Stimulated activated CD4-positive, alpha-beta T cell treated with anti-CD3 and anti-CD28 coated beads, Interleukin-2, amount 100 ng/mL, for 24 hours (primary cell): ENCODE measurements around the gene PIK3C3.
"Not testable (repeated sequence)": the region's sequence is repeated elsewhere in the genome, so short reads cannot be mapped to it uniquely, and the experiment has no call there.

Experiments used
- DNase-seq, 2 donors: peaks; one replicate each; pipeline ENCODE4 v3.0.0-alpha.2; 2020

PIK3C3 gene

DNA sequence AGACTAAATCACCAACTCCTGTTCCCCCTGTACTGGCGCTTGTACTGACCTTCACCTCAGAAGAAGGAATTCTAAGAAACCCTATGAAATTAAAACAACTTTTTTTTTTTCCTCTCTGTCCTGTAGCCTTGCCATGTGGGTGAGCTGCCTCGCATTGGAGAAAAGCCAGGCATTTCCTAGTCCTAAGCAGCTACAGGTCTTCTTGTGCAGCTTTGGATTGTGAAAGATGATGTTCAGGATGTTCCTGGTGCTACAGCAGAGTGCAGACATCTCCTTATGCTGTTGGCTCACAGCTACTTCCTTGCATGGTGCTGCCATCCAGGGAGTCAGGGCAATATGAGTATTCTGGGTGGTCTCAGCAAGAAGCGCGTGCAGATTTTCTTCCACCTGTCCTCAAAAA, 11.9 kb downstream of the PIK3C3 start:
- DNase-seq, result no peak

DNA sequence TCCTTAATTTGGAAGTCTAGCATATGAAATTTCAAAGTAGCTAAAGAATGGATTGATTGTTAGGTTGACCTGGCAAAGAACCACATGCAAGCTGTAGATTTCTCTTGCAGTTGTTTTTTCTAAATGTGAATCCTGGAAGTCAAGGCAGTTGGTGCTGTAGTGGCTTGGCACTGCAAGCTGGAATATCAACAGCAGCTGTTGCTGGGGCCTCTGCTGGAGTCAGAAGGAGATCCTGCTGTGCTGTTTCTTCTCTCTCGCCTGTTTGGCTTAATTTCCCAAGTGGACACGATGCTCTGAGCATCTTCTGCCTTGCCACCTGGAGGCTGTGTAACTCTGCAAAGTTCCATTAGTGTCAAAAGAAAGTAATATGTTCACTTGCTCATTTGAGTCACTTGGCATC, 12.6 kb downstream of the PIK3C3 start:
- DNase-seq, result no peak

- no peak for DNase-seq
Observed at GRCh38 chr18:41969881-41970280, 14.8 kb downstream of the PIK3C3 start.

- DNase-seq, result no peak
Observed at GRCh38 chr18:41972067-41972925, 17.3 kb downstream of the PIK3C3 start.

DNA sequence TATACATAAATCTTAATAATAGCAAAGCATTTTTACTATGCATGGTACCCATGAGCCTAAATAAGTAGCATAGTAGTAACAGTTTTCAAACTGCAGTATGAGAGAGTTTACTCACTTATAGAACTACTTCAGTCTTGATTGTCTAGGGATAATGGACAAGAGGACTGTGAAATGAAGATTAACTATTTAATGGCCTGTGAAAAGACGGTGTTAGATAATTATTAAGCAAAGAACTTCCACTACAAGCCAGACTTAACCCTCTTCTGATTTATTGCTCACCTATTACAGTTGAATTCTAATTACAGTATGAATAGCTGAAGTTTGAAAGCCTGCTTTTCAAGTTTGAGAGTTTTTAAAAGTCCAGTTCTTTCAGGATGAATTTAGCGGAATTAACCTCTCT, 18.9 kb downstream of the PIK3C3 start:
- DNase-seq, result no peak

- peak in 1 of 2 donors; percentile 28 for DNase-seq
Observed at GRCh38 chr18:41974796-41975201, 19.8 kb downstream of the PIK3C3 start.

- DNase-seq, result no peak
Observed at GRCh38 chr18:41975284-41975683, 20.2 kb downstream of the PIK3C3 start.

DNA sequence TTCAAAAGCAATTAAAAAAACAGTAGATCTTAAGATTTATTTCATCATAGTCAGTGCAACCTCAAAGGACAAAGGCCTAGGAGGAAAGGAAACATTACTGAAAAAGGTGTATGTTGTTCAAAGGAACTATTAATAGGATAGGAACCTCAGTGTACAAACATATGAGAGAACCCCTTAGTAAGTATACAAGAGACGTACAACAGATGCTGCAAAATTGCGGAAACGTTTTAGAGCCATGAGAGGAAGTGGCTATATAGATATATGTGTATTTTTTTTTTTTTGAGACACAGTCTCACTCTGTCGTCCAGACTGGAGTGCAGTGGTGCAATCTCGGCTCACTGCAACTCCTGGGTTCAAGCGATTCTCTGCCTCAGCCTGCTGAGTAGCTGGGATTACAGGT, 22.2 kb downstream of the PIK3C3 start:
- no peak for DNase-seq

DNA sequence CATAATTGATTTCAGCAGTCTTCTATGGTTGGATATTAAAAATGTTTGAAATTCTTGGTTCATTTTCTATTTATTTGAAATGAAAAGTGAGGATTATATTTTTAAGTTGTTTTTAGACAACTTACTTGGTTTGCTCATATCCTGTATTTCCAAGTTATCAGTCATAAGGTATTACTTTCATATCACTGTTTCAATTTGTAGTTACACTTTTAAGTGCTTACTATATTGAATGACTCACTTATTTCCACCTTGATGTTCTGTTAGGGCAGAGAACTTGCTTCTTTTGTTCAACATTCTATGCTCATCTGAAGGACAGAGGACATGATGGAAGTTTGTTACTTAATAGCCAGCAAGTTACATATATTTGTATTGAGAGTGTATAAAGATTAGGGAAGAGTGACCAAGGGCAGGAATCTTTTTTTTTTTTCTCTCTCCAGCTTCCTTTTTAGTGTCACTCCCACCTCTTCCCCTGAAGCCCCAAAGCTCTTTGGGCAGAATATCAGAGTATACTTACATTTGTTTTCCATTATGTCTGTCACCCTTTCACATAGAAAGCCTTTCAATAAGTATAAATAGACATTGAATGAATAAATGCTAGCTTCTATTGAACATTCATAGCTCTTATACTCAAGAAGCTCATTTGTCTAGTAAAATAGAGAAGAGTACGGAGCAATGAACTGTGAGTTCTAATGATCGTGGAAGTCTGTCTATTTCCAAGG, 28.1 kb downstream of the PIK3C3 start:
- DNase-seq, result no peak

- no peak for DNase-seq
Observed at GRCh38 chr18:41985914-41986313, 30.9 kb downstream of the PIK3C3 start.

- DNase-seq, result no peak
Observed at GRCh38 chr18:41989508-41989907, 34.5 kb downstream of the PIK3C3 start.

- no peak for DNase-seq
Observed at GRCh38 chr18:41992066-41992465, 37.0 kb downstream of the PIK3C3 start.

GRCh38 chr18:41992703-41993102, 37.7 kb downstream of the PIK3C3 start:
- DNase-seq, result no peak

DNA sequence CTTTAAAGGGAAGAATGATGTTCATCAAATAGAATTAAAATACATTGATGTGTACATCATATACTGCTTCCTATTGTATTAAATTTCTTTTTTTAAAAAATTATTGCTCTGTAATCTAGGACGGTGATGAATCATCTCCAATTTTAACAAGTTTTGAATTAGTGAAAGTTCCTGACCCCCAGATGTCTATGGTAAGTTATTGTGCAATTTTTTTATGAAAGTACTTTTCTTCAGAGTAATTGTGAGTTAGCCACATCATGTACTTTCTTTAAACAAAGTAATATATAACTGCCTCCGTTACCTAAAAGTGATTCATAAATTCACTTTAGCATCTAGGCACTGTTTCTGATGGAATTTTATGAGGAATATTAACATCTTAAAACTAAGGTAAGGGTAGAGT, 38.1 kb downstream of the PIK3C3 start:
- DNase-seq, result no peak

GRCh38 chr18:41996020-41996419, 41.0 kb downstream of the PIK3C3 start:
- DNase-seq, result no peak

GRCh38 chr18:41999751-42000150, 44.7 kb downstream of the PIK3C3 start:
- DNase-seq, result no peak

- no peak for DNase-seq
Observed at GRCh38 chr18:42001801-42002200, 46.8 kb downstream of the PIK3C3 start.

DNA sequence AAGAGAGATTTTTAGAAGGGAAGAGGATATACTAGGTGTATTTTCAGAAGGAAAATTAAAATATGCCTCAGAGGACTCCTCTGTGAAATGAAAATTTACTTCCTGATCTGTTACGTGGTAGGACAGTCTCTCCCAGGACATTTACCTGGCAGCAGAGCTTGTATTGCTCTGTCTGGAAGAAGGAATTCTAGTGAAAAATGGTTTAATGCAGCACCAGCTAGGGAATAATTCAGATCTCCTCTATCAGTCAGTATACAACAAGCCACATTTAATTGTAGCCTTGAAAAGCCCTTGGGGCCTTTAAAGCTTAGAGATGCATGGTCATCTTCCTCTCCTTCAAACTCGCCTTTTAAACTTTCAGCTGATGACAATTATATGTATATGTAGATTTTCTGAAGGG, 49.6 kb downstream of the PIK3C3 start:
- no peak for DNase-seq

- no peak for DNase-seq
Observed at GRCh38 chr18:42005782-42006181, 50.7 kb downstream of the PIK3C3 start.

GRCh38 chr18:42009457-42009856, 54.4 kb downstream of the PIK3C3 start:
- DNase-seq, result not testable (repeated sequence)

GRCh38 chr18:42011053-42011452, 56.0 kb downstream of the PIK3C3 start:
- no peak for DNase-seq

- DNase-seq, result no peak
Observed at GRCh38 chr18:42018831-42019230, 63.8 kb downstream of the PIK3C3 start.

GRCh38 chr18:42024131-42024530, 69.1 kb downstream of the PIK3C3 start:
- no peak for DNase-seq

DNA sequence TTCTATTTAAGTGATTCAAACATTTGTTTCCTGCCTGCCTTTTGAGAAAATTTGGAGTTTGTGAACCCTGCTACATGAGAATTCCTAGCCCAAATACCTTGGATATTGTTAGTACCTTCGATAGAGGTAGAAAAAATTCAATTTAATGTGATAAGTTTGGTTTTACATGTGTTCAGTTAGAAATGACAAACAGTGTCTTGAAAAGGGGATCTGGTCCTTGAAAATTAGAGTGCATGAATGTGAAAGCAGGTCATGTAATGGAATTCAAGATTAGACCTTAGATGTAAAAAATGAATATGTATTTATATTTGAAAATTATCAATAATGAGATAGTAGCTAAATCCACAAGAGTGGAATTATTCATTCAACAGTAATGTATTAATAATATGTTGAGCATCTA, 70.5 kb downstream of the PIK3C3 start:
- no peak for DNase-seq
